Adrenal gland (tissue), 12 donors: ENCODE results near the gene LILRA2. TPM values are rescaled to one million over a fixed set of nuclear protein-coding genes. Genes with fewer than 3 reads are reported as not detected.

ENCODE experiments used
- DNase-seq, 7 donors: peaks; one replicate each; pipeline ENCODE4 v3.0.0-alpha.2; 2019 to 2020
- H3K27ac ChIP-seq, 5 donors: fragments of 200-600 bp; sonication (generic) in 4 of 5; 1 replicate in 3 of 5; 2 replicates in 2 of 5; pipeline versions ENCODE4 v1.5.1 to v1.8.0; 2016 to 2020; ENCODE audit warnings: mild to moderate bottlenecking in 1 of 5
- H3K27me3 ChIP-seq: fragments of 200-600 bp; 2 replicates; pipeline ENCODE4 v1.8.0; 2021
- H3K36me3 ChIP-seq, 2 donors: fragments of 200-600 bp; replicated peaks in 1 of 2; 1 replicate in 1 of 2; 2 replicates in 1 of 2; pipeline versions ENCODE4 v1.5.1 to v1.8.0; 2018 to 2022
- H3K4me1 ChIP-seq, 2 donors: fragments of 200-600 bp; replicated peaks in 1 of 2; 1 replicate in 1 of 2; 2 replicates in 1 of 2; pipeline versions ENCODE4 v1.5.1 to v1.8.0; 2018 to 2021
- H3K4me3 ChIP-seq, 4 donors: fragments of 200-600 bp; sonication (generic) in 3 of 4; one replicate each; pipeline ENCODE4 v1.5.1; 2016 to 2018
- H3K9me3 ChIP-seq, 3 donors: fragments of 200-600 bp; sonication (generic) in 1 of 3; replicated peaks in 1 of 3; 1 replicate in 2 of 3; 2 replicates in 1 of 3; pipeline versions ENCODE4 v1.5.1 to v1.8.0; 2016 to 2021
- POLR2A ChIP-seq, 2 donors: fragments of 450-650 bp; IDR thresholded peaks; one replicate each; pipeline ENCODE4 v1.6.1; 2017; ENCODE audit warnings: antibody characterized with exemption in 2 of 2, mild to moderate bottlenecking in 2 of 2, moderate library complexity in 1 of 2
- WGBS, 4 donors: extraction: QIAGEN DNeasy Blood & Tissue Kit in 2 of 4; methylation state at CpG; one replicate each; pipeline versions ENCODE4 v1.1.5 to v1.1.7; 2013 to 2017; 5-methylcytosine and 5-hydroxymethylcytosine counted together
- intact Hi-C, 2 donors: fragments of 100-400 bp; cut with DNase I; formaldehyde crosslinking; loops; one replicate each; pipeline versions ENCODE4 v1.14.1 to v1.15.0; 2022 to 2023
- polyA plus RNA-seq, 3 donors: library from polyadenylated mRNA; stranded (reverse); fragments of 200-250 nt in 2 of 3; fragments of 350-450 nt in 1 of 3; fragmentation: Illumina TruSeq in 1 of 3; extraction: RNeasy Lipid Tissue Mini Kit (QIAGEN cat#74804) in 1 of 3; gene quantifications; one replicate each; pipeline ENCODE4 v1.2.3, GENCODE V29; 2013 to 2014
- total RNA-seq, 9 donors: library from RNA; depleted of rRNA in 4 of 9; stranded (reverse); fragments of >200 nt in 4 of 9; fragments of 120-200 nt in 1 of 9; fragmentation: NEBNext Ultra II Directional in 1 of 9; extraction: Animal tissue kit (Norgen Biotek cat#: 25700) in 1 of 9; gene quantifications; one replicate each; pipeline versions ENCODE4 v1.1.0 to v1.2.4, GENCODE V29; 2013 to 2023
- TF ChIP-seq, protein P1 (sequence below), 6 experiments: fragments of 450-650 bp in 4 of 6; fragments of 200-600 bp in 2 of 6; sonication (generic) in 1 of 6; IDR thresholded peaks; 1 replicate in 5 of 6; 2 replicates in 1 of 6; pipeline versions ENCODE4 v1.5.1 to v1.8.0; 2016 to 2021; ENCODE audit warnings: antibody characterized with exemption in 6 of 6, mild to moderate bottlenecking in 2 of 6, moderate library complexity in 1 of 6
- donor health status: healthy with polysubstance abuse.
- donor health status: Bipolar disorder and iron deficiency.
- donor health status: DM: yes; HTN: yes; CAD: no.
- donor health status: DM: no; HTN: no; CAD: no.
- donor health status: DM: no; HTN: no; CAD: no.
- donor health status: DM: yes; HTN: yes; CAD: no.

LILRA2 gene
- total and polyA plus RNA-seq, 12 donors: 0.55 to 13.5 (median 4.3) TPM

DNA sequence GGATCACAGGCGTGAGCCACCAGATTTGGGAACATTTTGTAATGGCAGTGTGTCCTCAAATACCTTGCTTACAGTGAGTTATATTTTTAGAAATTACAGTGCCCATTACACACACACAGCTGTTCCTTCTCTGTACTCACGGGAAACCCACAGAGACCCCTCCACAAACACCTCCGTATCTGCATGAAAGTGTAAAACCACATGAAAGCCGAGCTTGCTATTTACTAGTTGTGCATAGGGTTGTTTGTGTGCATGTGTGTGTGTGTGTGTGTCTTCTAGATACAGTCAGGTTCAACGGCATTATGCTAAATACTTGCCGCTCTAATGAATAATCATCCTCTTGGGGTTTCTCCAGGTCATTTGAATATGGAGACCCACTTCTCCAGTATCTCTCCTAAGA, 22.3 kb upstream of the LILRA2 start:
- no peak overlapping the region for H3K27ac ChIP-seq
- H3K9me3 ChIP-seq: no peaks in the 10 kb centered on the region
- no peaks in the 10 kb centered on the region for H3K4me1 ChIP-seq
- no peak overlapping the region for H3K4me3 ChIP-seq
- intact Hi-C loops: no loop called here
- TF ChIP-seq, protein P1, sequence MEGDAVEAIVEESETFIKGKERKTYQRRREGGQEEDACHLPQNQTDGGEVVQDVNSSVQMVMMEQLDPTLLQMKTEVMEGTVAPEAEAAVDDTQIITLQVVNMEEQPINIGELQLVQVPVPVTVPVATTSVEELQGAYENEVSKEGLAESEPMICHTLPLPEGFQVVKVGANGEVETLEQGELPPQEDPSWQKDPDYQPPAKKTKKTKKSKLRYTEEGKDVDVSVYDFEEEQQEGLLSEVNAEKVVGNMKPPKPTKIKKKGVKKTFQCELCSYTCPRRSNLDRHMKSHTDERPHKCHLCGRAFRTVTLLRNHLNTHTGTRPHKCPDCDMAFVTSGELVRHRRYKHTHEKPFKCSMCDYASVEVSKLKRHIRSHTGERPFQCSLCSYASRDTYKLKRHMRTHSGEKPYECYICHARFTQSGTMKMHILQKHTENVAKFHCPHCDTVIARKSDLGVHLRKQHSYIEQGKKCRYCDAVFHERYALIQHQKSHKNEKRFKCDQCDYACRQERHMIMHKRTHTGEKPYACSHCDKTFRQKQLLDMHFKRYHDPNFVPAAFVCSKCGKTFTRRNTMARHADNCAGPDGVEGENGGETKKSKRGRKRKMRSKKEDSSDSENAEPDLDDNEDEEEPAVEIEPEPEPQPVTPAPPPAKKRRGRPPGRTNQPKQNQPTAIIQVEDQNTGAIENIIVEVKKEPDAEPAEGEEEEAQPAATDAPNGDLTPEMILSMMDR (IDR thresholded peaks at IDR 0.05): no peak
- TF ChIP-seq POLR2A (IDR thresholded peaks at IDR 0.05): no peak
- WGBS, 4 donors: 78 to 86% (median 83%) methylated on average over 6 of the region's 6 CpGs
- H3K27me3 ChIP-seq: no peaks in the 10 kb centered on the region
- H3K36me3 ChIP-seq: no peaks in the 10 kb centered on the region
- no peak for DNase-seq

DNA sequence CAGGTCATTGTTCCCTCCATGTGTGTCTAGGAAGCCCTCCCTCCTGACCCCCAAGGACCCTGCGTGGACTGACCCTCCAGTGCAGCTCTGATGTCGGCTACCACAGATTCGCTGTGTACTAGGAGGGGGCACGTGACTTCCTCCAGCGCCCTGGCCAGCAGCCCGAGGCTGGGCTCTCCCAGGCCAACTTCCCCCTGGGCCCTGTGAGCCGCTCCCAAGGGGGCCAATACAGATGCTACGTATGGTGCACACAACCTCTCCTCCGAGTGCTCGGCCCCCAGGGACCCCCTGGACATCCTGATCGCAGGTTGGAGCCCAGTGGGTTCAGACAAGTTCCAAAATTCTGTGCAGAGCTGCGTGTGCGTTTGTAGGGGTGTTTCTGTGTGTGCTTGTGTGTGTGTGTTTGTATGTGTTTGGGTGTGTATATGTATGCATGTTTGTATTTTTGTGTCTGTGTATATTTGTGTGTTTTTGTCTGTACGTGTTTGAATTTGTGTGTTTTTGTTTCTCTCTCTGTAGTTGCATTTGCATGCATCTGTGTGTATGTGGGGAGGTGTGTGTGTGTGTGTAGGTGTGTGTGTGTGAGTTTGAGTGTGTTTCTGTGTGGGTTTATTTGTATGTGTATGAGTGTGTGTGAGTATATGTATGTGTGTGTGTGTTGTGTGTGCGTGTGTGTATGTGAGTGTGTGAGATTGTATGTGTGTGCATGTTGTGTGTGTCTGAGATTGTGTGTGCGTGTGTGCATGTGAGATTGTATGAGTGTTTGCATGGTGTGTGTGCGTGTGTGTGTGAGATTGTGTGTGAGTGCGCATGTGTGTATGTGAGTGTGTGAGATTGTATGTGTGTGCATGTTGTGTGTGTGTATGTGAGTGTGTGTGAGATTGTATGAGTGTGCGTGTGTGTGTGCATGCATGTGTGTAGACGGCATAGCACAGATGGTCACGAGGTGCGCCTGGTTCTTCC, 21.4 kb upstream of the LILRA2 start:
- WGBS, 4 donors: 71 to 77% (median 74%) methylated on average over 15 to 22 of the region's 22 CpGs
- Histone ChIP-seq H3K27me3 (no peaks in the 10 kb centered on the region), H3K4me3 (no peak overlapping the region), H3K9me3 (no peaks in the 10 kb centered on the region), H3K27ac (no peak overlapping the region), H3K36me3 (no peaks in the 10 kb centered on the region), H3K4me1 (no peaks in the 10 kb centered on the region)
- intact Hi-C loops: no loop called here
- no peak for TF ChIP-seq POLR2A (IDR thresholded peaks at IDR 0.05)
- DNase-seq: peak in 5 of 7 donors; percentile 24 to 42 (median 30)

DNA sequence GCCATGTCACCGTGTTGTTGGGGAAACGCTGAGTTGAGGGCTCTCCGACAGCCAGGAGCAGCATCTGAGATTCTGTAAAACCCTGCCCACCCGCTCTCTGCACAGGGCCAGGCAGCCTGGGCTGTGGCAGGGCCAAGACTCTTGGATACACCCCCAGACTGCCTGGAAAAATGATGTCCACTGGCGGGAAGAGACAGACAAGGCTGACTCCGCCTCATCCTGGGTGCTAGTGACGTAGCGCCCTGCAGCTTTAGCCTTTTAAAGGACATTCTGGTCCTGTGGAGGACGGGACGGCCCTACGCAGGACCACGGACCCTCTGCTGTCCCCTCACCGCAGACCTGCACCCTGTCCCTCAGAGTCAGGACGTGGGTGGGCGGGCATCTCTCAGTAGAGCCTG, 20.7 kb upstream of the LILRA2 start:
- H3K27ac ChIP-seq: no peak overlapping the region
- no peaks in the 10 kb centered on the region for H3K36me3 ChIP-seq
- 66 to 92% (median 81%) methylated on average over 5 to 15 of the region's 15 CpGs for WGBS, 4 donors
- intact Hi-C loops: no loop called here
- no peak for TF ChIP-seq POLR2A (IDR thresholded peaks at IDR 0.05)
- TF ChIP-seq, protein P1 (IDR thresholded peaks at IDR 0.05): no peak
- no peak for DNase-seq
- no peak overlapping the region for H3K4me3 ChIP-seq
- no peaks in the 10 kb centered on the region for H3K9me3 ChIP-seq
- no peaks in the 10 kb centered on the region for H3K4me1 ChIP-seq
- H3K27me3 ChIP-seq: no peaks in the 10 kb centered on the region

DNA sequence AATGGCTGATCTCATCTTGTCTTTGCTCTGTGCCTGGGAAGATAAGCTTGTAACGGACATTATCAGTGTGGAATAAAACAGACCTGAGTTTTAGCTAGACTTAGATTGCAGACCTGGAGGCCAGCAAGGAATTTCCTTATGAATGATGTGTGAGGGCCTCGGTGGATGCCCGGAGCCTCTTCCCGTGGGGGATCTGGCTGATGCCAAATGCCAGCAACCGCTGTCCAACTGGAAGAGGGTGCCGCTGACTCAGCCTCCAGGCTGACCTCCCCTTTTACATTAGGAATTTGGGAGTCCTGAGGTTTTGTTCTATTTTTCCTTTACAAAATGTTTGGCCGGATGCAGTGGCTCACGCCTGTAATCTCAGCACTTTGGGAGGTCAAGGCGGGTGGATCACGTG, 19.6 kb upstream of the LILRA2 start:
- intact Hi-C loops: no loop called here
- no peaks in the 10 kb centered on the region for H3K9me3 ChIP-seq
- no peaks in the 10 kb centered on the region for H3K36me3 ChIP-seq
- TF ChIP-seq, protein P1 (IDR thresholded peaks at IDR 0.05): no peak
- TF ChIP-seq POLR2A (IDR thresholded peaks at IDR 0.05): no peak
- H3K4me3 ChIP-seq: no peak overlapping the region
- DNase-seq: no peak
- WGBS, 4 donors: 59 to 82% (median 81%) methylated on average over 7 to 10 of the region's 10 CpGs
- H3K27ac ChIP-seq: no peak overlapping the region
- no peaks in the 10 kb centered on the region for H3K27me3 ChIP-seq
- no peaks in the 10 kb centered on the region for H3K4me1 ChIP-seq
